LoVo (cell line): Measurements from ENCODE around the gene GET4.
"Not testable (repeated sequence)": the region's sequence is repeated elsewhere in the genome, so short reads cannot be mapped to it uniquely, and the experiment has no call there.

Experiments
- DNase-seq: peaks from one replicate; pipeline ENCODE4 v3.0.0-alpha.2; 2016; ENCODE audit warnings: low spot score

The GET4 gene

DNA sequence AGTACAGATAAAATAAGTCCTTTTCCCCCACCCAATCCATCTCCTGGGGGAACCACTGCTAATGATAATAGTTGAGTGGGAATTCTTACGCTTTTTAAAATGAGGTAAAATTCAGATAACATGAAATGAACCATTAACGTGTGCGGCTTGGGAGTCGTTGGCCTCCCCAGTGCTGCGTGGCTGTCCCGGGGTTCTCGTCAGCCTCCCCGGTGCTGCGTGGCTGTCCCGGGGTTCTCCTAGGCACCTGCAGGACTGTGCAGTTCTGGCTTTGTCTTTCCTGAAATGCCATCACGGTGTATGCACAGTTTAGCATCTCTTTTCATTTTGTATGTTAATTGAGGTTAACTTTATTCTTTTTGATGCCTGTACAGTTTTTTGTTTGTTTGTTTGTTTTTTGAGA, 30.6 kb upstream of the GET4 start:
- DNase-seq, result no peak

GRCh38 chr7:846958-847650, 29.2 kb upstream of the GET4 start:
- not testable (repeated sequence) for DNase-seq

DNA sequence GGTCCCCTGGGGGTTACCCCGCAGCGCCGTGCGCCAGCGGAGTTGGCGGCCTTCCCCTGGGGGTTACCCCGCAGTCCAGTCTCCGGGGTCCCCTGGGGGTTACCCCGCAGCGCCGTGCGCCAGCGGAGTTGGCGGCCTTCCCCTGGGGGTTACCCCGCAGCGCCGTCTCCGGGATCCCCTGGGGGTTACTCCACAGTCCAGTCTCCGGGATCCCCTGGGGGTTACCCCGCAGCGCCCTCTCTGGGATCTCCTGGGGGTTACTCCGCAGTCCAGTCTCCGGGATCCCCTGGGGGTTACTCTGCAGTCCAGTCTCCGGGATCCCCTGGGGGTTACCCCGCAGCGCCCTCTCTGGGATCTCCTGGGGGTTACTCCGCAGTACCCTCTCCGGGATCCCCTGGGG, 28.6 kb upstream of the GET4 start:
- DNase-seq, result not testable (repeated sequence)

DNA sequence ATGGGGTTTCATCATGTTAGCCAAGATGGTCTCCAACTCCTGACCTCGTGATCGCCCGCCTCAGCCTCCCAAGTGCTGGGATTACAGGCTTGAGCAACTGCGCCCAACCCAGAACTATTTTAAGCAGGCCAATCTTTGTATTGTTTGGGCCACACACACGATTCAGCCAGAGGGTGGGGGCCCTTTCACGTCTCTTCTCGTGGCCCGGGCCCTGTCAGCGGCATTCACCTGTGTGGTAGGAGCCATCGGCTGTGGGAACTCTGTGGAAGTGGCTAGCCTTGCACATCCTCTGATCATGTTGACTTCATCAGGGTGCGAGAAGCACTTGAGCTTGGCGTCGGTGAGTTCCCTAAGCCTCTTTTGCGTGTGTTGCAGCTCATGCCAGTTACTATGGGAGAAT, 27.2 kb upstream of the GET4 start:
- DNase-seq, result no peak

GRCh38 chr7:849781-850180, 26.6 kb upstream of the GET4 start:
- DNase-seq, result no peak

DNA sequence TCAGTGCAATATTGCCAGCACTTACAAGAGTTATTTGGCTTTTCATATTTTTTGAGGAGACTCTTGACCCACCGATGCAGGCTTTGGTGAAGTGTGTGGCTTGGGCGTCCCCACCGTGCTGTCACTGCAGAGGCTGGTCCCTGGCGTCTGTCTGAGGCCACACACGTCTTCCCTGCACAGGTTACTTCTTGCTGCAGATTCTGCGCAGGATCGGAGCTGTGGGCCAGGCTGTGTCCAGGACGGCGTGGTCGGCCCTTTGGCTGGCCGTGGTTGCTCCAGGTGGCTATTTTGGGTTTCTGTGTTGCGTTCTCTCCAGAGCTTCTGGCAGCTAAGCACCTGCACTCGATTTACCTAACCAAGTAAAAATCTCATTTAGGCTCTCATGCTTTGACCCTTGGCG, 25.1 kb upstream of the GET4 start:
- no peak for DNase-seq

GRCh38 chr7:853366-854117, 22.8 kb upstream of the GET4 start:
- DNase-seq, result no peak

DNA sequence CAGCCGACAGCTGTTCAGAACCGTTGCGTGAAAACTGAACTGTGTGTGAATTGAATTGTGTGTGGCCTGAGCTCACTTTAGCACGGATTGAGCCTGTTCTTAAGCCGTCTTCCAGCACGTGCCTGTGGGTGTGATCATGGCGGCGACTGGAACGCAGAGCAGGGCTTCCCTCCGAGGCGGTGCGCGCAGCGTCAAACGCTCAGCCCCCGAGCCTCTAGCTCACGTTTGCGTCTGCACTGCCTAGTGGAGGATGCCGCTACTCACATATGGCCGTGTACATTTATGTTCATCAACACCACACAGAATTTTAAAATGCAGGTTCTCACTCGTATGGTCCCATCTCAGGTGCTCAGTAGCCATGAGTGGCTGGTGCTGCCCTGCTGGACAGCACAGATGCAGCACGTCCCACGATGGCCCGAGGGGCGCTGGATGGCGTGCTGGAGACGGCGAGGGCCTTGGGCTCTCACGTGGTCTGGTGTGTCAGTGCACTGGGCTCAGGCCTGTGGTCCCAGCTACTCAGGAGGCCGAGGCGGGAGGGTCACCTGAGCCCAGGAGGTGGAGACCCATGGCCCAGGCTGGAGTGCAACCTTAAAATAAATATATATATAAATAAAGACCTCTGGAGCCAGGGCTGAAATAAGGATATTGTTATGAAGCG, 22.1 kb upstream of the GET4 start:
- no peak for DNase-seq

DNA sequence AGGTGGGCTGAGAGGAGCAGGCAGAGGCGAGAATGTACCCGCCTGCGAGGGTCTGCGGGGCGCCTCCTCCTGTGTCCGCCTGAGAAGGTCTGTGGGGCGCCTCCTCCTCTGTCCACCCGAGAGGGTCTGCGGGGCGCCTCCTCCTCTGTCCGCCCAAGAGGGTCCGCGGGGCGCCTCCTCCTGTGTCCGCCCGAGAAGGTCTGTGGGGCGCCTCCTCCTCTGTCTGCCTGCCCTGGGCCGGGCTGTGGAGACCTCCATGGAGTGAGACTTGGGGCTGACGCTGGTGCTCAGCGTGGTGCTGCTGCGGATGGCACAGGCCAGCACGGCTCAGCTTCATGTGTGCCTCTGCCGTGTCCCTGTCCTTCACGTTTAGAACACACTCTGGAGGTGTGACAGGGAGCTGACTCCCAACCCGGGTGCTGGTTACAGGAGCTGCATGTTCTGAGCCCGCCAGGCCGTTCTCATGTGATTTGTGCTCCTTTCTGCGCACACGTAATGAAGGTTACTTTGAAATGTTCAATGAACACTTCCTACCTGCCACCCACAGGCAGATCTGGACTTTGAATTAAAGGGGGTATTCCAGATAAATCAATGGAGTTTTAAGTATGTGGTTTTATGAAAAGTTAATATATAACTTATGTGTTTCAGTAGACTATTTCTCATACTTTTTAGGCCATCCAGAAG, 20.5 kb upstream of the GET4 start:
- DNase-seq, result no peak

- DNase-seq, result no peak
These were observed 19.8 kb upstream of the GET4 start for GRCh38 chr7:856444-857095.

DNA sequence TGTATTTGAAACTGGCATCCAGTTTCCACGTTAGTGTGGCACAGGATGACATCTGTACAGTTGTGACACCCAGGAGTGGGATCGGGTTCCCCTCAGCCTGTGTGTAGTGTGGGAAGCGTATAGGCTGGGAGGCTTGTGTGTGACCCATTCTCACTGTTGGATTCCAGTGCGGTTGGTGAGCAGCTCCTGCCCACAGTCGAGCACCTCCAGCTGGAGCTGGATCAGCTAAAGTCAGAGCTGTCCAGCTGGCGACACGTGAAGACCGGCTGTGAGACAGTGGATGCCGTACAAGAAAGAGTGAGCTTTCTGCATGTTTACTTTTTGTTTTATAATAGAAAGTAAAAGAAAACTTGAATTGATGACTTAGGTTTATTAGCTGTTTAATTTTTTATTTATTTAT, 18.7 kb upstream of the GET4 start:
- no peak for DNase-seq

GRCh38 chr7:859359-860030, 16.9 kb upstream of the GET4 start:
- DNase-seq, result no peak

- DNase-seq, result no peak
These were observed 16.2 kb upstream of the GET4 start for GRCh38 chr7:860149-860548.

DNA sequence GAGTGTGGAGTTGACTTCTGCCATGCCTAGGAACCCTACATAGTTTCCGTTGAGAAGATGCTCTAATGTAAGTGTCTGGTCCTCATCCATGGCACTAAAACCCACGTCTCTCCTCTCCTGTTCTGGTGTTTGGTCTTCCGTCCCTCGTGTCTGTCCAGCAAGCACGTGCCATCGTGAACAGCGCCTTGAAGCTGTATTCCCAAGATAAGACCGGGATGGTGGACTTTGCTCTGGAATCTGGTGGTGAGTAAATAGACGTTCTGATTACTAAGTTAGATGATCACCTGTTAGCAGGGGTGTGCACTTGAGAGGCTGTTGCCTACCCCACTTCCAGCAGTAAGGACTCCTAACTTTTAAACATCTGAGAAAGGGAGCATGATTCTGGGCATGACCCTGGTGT, 15.1 kb upstream of the GET4 start:
- DNase-seq, result no peak

DNA sequence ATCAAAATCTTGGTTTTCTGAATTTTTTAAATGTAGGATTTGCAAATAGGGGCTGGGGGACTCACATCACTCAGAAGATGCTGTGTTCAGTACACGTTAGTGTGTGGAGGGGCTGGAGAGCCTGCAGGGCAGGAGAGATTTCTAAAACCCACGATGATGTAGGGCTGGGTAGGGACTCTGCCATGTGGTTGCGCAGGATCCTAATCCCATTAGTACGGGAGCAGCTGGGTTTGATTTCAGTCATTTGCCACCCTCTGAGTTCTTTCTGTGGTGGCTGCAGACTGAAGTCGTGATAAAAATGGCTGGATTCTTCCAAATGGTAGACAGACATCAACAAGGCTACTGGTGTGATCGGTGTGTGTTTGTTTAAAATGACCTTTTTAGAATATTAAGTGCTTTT, 14.2 kb upstream of the GET4 start:
- no peak for DNase-seq

DNA sequence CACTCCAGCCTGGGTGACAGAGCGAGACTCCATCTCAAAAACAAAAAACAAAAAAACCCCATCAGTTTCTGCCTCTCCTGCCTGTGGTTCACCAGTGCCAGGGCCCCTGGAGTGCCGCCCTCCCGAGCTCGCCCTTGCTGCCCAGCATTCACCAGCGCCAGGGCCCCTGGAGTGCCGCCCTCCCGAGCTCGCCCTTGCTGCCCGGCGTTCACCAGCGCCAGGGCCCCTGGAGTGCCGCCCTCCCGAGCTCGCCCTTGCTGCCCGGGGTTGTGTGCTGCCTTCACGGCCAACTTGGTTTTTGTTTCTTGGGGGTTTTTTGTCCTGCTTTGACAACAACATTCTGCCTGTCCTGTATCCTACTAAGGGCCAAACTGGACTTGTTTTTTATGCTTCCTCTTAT, 13.2 kb upstream of the GET4 start:
- DNase-seq, result no peak

DNA sequence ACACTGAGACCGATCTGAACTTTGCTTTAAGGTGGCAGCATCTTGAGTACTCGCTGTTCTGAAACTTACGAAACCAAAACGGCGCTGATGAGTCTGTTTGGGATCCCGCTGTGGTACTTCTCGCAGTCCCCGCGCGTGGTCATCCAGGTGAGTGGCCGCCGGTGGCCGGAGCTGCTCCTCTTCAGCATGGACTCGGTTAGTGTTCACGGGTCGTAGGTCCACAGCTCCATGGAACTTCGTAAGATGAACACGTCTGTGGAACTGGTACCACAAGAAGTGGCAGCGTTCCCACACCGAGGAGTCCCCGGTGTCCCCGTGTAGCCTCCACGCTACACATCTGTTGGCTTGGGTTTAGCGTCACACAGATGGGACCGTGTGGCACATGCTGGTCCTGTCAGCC, 10.4 kb upstream of the GET4 start:
- DNase-seq, result no peak

GRCh38 chr7:867001-867405, 9.4 kb upstream of the GET4 start:
- no peak for DNase-seq

GRCh38 chr7:867406-868188, 8.8 kb upstream of the GET4 start:
- no peak for DNase-seq

DNA sequence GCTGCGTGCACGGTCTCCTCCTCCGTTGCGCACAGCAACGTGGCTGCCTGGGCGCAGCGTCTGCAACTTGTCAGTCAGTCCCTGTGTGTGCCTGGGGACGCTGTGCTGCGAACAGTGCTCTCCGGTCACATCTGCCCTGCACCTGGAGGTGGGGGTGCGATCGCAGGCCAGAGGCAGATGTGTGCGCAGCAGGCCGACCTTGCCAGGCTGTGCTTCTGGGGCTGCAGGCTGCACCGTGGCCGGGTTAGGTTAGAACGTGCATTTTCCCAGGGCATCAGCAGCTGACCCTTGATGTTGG, 8.2 kb upstream of the GET4 start:
- DNase-seq, result no peak

- DNase-seq, result no peak
These were observed 7.0 kb upstream of the GET4 start for GRCh38 chr7:869348-869747.
